GM10847 (cell line): Measurements from ENCODE around the gene CRYBB2.

Source experiments
- POLR2A ChIP-seq: IDR thresholded peaks from 2 replicates; pipeline ENCODE4 v1.6.1; 2011; ENCODE audit not compliant: insufficient read length; ENCODE audit errors: extremely low read depth

Gene CRYBB2, protein sequence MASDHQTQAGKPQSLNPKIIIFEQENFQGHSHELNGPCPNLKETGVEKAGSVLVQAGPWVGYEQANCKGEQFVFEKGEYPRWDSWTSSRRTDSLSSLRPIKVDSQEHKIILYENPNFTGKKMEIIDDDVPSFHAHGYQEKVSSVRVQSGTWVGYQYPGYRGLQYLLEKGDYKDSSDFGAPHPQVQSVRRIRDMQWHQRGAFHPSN

GRCh38 chr22:25219211-25219689, at the start of gene CRYBB2:
CRYBB2 (plus strand) TSS chr22:25219639; CDS start chr22:25221430, 1,791 bp downstream.
- no peak for TF ChIP-seq POLR2A

- TF ChIP-seq POLR2A, result no peak
Observed at GRCh38 chr22:25170426-25170980, 48.9 kb upstream of the CRYBB2 start.

GRCh38 chr22:25172153-25172552, 47.3 kb upstream of the CRYBB2 start:
- TF ChIP-seq POLR2A, result no peak

DNA sequence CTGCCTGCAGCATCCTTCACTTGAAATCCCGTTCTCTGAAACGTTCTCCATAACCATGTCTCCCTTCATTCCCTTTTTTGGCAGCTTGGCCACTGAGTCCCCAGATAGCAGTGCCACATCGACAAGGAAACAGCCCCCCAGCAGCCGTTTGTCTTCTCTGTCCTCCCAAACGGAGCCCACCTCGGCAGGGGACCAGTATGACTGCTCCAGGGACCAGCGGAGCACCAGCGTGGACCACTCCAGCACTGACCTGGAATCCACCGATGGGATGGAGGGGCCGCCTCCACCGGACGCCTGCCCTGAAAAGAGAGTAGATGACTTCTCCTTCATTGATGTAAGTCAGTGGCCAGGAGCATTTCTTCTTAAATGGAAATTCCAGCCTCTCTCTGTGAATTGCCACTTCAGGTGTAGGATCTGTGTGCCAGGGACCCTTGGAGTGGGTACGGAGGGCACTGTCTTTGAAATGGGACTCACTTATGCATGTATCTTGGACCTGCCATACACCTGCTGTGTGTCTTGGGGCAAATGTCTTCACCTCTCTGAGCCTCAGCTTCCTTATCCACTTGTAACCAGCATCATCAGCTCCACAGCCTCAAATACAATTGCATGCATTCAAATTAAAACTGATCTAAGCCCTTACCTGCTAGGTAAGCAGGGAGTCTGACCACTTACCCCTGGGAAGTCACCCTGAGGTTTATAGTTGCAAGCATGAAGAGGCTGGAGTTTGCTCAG, 45.1 kb upstream of the CRYBB2 start:
- TF ChIP-seq POLR2A, result no peak

DNA sequence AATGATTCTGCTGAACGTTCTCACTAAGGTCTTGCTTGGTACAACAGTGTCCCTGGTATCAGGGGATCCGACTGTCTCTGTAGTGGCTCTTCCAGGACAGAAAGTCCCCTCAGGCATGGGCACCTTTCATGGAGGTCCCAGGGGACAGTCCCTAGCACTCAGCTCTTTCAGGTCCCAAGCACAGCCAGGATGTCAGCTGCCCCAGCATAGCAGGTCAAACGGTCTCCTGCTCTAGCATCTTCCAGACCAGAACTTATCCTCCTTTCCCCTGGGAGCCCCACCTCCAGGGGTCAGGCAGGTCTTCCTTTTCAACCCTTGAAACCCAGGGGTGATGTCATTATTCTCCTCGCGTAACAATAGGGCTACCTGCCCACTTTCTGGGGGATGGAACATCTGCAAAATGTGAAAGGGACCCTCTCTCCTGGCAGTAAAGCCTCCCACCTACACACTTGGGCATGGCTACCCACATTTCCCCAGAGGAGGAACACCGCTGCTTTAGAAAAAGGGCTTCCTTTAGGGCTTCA, 44.5 kb upstream of the CRYBB2 start:
- no peak for TF ChIP-seq POLR2A

- TF ChIP-seq POLR2A, result no peak
Observed at GRCh38 chr22:25176175-25176574, 43.3 kb upstream of the CRYBB2 start.

DNA sequence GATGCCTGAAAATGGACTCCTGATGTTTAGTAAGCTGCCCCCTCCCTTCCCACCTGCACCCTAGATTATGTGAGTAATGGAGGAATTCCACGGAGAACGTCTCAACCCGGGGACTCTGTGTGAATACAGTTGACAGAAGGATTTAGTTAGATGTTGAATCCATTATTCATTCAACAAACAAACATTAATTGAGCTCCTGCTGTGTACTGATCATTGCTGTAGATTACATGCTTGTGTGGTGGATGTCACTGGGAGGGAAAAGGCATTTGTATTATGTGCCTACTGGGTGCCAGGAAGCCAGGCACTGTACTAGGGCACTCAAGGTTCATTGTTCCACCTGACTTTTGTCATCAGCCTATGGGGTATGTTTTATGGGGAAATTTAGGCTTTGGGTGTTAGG, 42.6 kb upstream of the CRYBB2 start:
- no peak for TF ChIP-seq POLR2A

DNA sequence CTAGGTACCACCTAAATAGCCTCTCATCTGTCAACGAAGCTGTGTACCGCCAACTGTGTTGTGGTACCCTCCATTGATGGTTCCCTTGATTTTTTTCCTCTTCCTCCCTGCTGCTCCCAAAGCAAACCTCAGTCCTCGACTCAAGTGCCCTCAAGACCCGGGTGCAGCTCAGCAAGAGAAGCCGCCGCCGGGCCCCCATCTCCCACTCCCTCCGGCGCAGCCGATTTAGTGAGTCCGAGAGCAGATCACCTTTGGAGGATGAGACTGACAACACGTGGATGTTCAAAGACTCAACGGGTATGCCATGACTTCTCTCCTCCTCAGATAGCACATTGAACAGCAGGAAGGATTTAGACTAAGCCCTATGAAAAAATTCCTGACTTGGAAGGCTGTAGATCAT, 42.2 kb upstream of the CRYBB2 start:
- TF ChIP-seq POLR2A, result no peak

DNA sequence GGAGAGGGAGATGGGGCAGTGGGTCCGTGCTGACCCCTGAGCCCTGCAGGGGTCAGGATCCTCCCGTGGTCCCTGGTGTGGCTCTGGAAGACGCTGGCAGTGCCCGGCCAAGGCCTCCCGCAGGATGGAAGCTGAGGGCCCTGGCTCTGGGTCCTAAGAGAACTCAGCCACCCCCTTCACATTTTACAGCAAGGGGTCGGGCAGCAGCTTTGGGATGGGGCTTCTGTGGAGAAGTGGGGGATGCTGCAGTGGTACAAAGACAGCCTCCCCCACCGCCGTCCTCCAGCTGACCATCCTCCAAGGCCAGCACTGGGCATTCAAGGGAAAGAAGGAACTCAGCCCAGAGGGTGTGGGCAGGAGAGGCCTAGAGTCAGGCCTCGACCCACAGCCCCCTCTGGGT, 41.5 kb upstream of the CRYBB2 start:
- TF ChIP-seq POLR2A, result no peak

- no peak for TF ChIP-seq POLR2A
Observed at GRCh38 chr22:25182131-25183110, 37.0 kb upstream of the CRYBB2 start.

GRCh38 chr22:25183949-25184619, 35.4 kb upstream of the CRYBB2 start:
- no peak for TF ChIP-seq POLR2A

GRCh38 chr22:25186140-25186539, 33.3 kb upstream of the CRYBB2 start:
- TF ChIP-seq POLR2A, result no peak

- no peak for TF ChIP-seq POLR2A
Observed at GRCh38 chr22:25187469-25187868, 32.0 kb upstream of the CRYBB2 start.

DNA sequence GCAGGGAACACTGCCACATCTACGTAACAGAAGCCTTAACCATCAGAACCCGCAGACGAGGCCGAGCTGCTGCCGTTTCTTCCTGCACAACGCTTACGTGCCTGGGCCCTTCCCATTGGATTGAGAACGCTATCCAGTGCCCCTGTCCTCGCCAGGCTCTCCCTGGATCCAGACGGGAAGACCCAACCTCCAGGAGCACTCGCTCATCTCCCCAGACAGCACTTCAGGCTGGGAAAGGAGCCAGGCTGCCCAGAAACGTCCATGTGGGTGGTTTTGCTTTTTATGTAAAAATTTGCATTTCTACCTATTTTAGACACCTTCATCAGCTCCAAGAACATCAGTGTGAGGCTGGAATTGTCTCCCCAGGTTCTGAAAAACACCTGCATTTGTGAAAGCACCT, 27.0 kb upstream of the CRYBB2 start:
- no peak for TF ChIP-seq POLR2A

GRCh38 chr22:25193130-25193529, 26.3 kb upstream of the CRYBB2 start:
- no peak for TF ChIP-seq POLR2A

DNA sequence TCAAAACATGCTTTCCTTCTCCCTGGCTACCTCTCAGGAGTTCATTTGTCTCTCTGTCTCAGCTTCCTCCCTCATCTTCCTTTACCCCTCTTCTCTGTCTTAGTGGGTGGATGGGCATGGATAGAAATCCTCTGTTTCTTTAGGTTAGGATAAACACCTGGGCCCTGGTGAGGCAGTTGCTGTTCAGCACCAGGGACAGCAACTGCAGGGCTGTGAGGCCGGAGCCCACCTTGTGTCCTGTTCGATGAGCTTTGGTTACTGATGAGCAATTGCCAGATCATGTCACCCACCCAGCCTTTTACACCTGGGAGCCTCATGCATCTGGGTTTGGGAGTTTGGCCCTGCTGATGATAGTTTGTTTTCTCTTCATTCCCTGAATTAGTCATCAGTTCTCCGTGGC, 25.9 kb upstream of the CRYBB2 start:
- TF ChIP-seq POLR2A, result no peak
